Stomach (tissue), 9 donors: ENCODE measurements around the gene DBF4B. TPM values are rescaled to one million over a fixed set of nuclear protein-coding genes. Genes with fewer than 3 reads are reported as not detected.
A peak's percentile ranks its signal among the peaks of the same experiment; 100 is the strongest.
"Not testable (repeated sequence)": the region's sequence is repeated elsewhere in the genome, so short reads cannot be mapped to it uniquely, and the experiment has no call there.

Source experiments
- DNase-seq, 2 donors: peaks; one replicate each; pipeline versions ENCODE4 v3.0.0 to v3.0.0-alpha.2; 2013 to 2019
- H3K27ac ChIP-seq, 5 donors: fragments of 200-600 bp in 4 of 5; sonication (generic) in 4 of 5; one replicate each; pipeline ENCODE4 v1.5.1; 2013 to 2019; ENCODE audit warnings: mild to moderate bottlenecking in 1 of 5, moderate library complexity in 1 of 5
- H3K27me3 ChIP-seq, 3 donors: fragments of 200-600 bp; sonication (generic); one replicate each; pipeline ENCODE4 v1.5.1; 2017 to 2019; ENCODE audit warnings: mixed run types in 1 of 3
- H3K36me3 ChIP-seq, 4 donors: fragments of 200-600 bp; sonication (generic); 1 replicate in 3 of 4; 2 replicates in 1 of 4; pipeline ENCODE4 v1.5.1; 2016 to 2019
- H3K4me1 ChIP-seq, 4 donors: fragments of 200-600 bp; sonication (generic); one replicate each; pipeline ENCODE4 v1.5.1; 2016 to 2019
- H3K4me3 ChIP-seq, 4 donors: fragments of 200-600 bp; sonication (generic) in 3 of 4; one replicate each; pipeline ENCODE4 v1.5.1; 2016 to 2019; ENCODE audit warnings: mild to moderate bottlenecking in 1 of 4
- H3K9me3 ChIP-seq, 4 donors: fragments of 200-600 bp; sonication (generic); one replicate each; pipeline ENCODE4 v1.5.1; 2016 to 2019
- EP300 ChIP-seq: sonication (generic); formaldehyde crosslinking; IDR thresholded peaks from one replicate; pipeline ENCODE4 v1.6.1; 2017; ENCODE audit warnings: antibody characterized with exemption
- POLR2A ChIP-seq, 4 donors: fragments of 450-650 bp; IDR thresholded peaks; one replicate each; pipeline ENCODE4 v1.6.1; 2016; ENCODE audit warnings: antibody characterized with exemption in 4 of 4, control low read depth in 2 of 4, mild to moderate bottlenecking in 1 of 4, moderate library complexity in 1 of 4
- POLR2AphosphoS5 ChIP-seq, 3 donors: sonication (generic); formaldehyde crosslinking; IDR thresholded peaks; one replicate each; pipeline ENCODE4 v1.6.1; 2016; ENCODE audit warnings: antibody characterized with exemption in 3 of 3
- WGBS, 5 donors: extraction: QIAGEN DNeasy Blood & Tissue Kit in 3 of 5; methylation state at CpG; one replicate each; pipeline versions ENCODE4 v1.1.5 to v1.1.7; 2013 to 2018; 5-methylcytosine and 5-hydroxymethylcytosine counted together
- intact Hi-C: fragments of 100-400 bp; cut with DNase I; formaldehyde crosslinking; loops from one replicate; pipeline ENCODE4 v1.15.1; 2023; ENCODE audit warnings: low total_unique reads
- polyA plus RNA-seq, 3 donors: library from polyadenylated mRNA; stranded (reverse); fragments of 200-250 nt; gene quantifications; one replicate each; pipeline ENCODE4 v1.2.3, GENCODE V29; 2013
- total RNA-seq, 5 donors: library from RNA; depleted of rRNA; stranded (reverse); fragments of >200 nt; gene quantifications; one replicate each; pipeline versions ENCODE4 v1.1.0 to v1.2.3, GENCODE V29; 2014 to 2016
- TF ChIP-seq, protein P1 (sequence below), 7 experiments: fragments of 450-650 bp in 4 of 7; fragments of 200-600 bp in 3 of 7; sonication (generic) in 3 of 7; IDR thresholded peaks; one replicate each; pipeline ENCODE4 v1.5.1; 2016 to 2019; ENCODE audit warnings: antibody characterized with exemption in 7 of 7, control low read depth in 2 of 7, mild to moderate bottlenecking in 1 of 7
- donor health status: healthy with polysubstance abuse.
- donor health status: Bipolar disorder and iron deficiency.
- donor health status: healthy.

The DBF4B gene
- total and polyA plus RNA-seq, 8 donors: 0.76 to 5.0 (median 2.2) TPM; not detected in 1

DNA sequence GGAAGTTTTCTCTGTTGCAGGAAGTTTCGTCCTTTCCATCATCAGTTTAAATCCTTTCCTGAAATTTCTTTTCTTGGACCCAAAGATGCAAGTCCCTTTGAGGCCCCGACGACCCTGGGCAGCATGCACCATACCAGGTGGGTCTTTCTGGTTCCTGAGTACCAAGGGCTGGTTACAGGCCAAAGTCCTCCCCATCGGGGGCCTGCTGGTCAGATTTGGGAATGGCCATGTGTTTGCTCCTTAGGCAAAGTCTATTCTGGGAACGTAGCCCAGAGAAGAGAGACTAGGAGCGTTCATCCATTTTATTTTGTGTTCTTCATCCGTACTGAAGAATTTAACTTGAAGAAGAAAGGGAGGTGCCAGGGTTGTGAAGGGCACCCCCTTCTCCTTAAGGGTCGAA is 32.9 kb downstream of the DBF4B start:
- no peaks in the 10 kb centered on the region for H3K4me1 ChIP-seq
- 89 to 94% (median 93%) methylated on average over 8 of the region's 8 CpGs for WGBS, 5 donors

DNA sequence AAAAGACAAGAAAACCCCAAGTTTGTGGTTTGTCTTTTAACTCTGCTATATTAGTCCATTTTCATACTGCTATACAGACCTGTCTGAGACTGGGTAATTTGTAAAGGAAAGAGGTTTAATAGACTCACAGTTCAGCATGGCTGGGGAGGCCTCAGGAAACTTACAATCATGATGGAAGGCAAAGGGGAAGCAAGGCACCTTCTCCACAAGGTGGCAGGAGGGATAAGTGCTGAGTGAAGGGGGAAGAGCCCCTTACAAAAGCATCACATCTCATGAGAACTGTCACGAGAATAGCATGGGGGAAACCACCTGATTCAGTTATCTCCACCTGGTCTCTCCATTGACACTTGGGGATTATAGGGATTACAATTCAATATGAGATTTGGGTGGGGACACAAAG is 36.8 kb downstream of the DBF4B start:
- WGBS, 5 donors: 81 to 94% (median 85%) methylated on average over 1 of the region's 1 CpG
- Histone ChIP-seq H3K4me1 (peaks cover 0 to 6% (median 0%) of the 10 kb centered on the region in 4 donors), H3K4me3 (no peak overlapping the region), H3K9me3 (no peaks in the 10 kb centered on the region), H3K27me3 (no peaks in the 10 kb centered on the region), H3K36me3 (peaks cover 8 to 55% (median 38%) of the 10 kb centered on the region in 4 donors), H3K27ac (no peak overlapping the region)
- intact Hi-C loops: no loop called here
- DNase-seq: no peak
- TF ChIP-seq EP300 (no peak), POLR2AphosphoS5 (IDR thresholded peaks at IDR 0.05) (no peak), POLR2A (IDR thresholded peaks at IDR 0.05) (no peak)
- TF ChIP-seq, protein P1, sequence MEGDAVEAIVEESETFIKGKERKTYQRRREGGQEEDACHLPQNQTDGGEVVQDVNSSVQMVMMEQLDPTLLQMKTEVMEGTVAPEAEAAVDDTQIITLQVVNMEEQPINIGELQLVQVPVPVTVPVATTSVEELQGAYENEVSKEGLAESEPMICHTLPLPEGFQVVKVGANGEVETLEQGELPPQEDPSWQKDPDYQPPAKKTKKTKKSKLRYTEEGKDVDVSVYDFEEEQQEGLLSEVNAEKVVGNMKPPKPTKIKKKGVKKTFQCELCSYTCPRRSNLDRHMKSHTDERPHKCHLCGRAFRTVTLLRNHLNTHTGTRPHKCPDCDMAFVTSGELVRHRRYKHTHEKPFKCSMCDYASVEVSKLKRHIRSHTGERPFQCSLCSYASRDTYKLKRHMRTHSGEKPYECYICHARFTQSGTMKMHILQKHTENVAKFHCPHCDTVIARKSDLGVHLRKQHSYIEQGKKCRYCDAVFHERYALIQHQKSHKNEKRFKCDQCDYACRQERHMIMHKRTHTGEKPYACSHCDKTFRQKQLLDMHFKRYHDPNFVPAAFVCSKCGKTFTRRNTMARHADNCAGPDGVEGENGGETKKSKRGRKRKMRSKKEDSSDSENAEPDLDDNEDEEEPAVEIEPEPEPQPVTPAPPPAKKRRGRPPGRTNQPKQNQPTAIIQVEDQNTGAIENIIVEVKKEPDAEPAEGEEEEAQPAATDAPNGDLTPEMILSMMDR (IDR thresholded peaks at IDR 0.05): no peak

More for the DNA sequence above, 32.9 kb downstream of the DBF4B start:
- DNase-seq: no peak
- Histone ChIP-seq H3K9me3 (no peaks in the 10 kb centered on the region), H3K27ac (no peak overlapping the region), H3K4me3 (no peak overlapping the region), H3K27me3 (no peaks in the 10 kb centered on the region), H3K36me3 (peaks cover 0 to 41% (median 16%) of the 10 kb centered on the region in 4 donors)
- intact Hi-C loops: no loop called here
- TF ChIP-seq POLR2A (IDR thresholded peaks at IDR 0.05): no peak
- TF ChIP-seq EP300: no peak
- TF ChIP-seq POLR2AphosphoS5 (IDR thresholded peaks at IDR 0.05): no peak
- TF ChIP-seq, protein P1 (IDR thresholded peaks at IDR 0.05): no peak

DNA sequence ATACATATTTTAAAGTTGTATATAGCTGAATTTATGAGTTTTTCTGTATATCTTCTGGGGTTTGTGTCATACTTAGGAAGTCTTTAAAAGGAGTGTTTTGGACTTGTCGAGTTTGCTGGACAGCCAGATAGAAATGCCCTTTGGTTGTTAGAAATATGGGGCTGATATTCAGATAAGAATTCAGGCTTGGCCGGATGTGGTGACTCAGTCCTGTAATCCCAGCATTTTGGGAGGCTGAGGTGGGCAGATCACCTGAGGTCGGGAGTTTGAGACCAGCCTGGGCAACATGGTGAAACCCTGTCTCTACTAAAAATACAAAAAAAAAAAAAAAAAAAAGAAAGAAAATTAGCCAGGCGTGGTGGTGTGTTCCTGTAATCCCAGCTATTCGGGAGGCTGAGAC is 37.3 kb downstream of the DBF4B start:
- intact Hi-C loops, H3K4me3 ChIP-seq, H3K4me1 ChIP-seq, H3K27me3 ChIP-seq, H3K9me3 ChIP-seq, DNase-seq, H3K27ac ChIP-seq: not testable (repeated sequence)
- peaks cover 8 to 59% (median 40%) of the 10 kb centered on the region in 4 donors for H3K36me3 ChIP-seq
- 87 to 91% (median 90%) methylated on average over 5 of the region's 5 CpGs for WGBS, 5 donors

DNA sequence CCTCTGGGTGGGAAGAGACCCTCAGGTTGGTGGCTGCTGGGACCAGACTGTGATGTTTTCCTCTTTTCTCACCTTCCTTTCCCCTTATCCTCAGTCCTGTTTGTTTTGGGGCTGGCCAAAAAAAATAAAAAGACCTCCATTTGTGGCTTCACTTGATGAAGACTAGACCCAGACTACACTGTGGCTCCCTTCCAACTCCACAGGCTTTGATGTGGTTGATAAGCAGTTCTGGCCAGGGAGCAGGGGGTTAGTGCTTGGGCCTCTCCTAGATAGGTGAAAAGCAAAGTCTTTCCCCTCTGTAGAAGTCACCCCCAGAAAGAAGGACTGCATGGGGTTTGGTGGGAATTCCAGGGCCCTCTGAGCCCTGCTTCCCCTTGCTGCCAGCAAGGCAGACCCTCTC is 39.1 kb downstream of the DBF4B start:
- Histone ChIP-seq H3K9me3 (no peaks in the 10 kb centered on the region), H3K27me3 (no peaks in the 10 kb centered on the region), H3K36me3 (peaks cover 8 to 60% (median 36%) of the 10 kb centered on the region in 4 donors), H3K27ac (no peak overlapping the region), H3K4me1 (peaks cover 0 to 6% (median 0%) of the 10 kb centered on the region in 4 donors), H3K4me3 (no peak overlapping the region)
- TF ChIP-seq POLR2A (IDR thresholded peaks at IDR 0.05) (no peak), POLR2AphosphoS5 (IDR thresholded peaks at IDR 0.05) (no peak), EP300 (no peak)
- TF ChIP-seq, protein P1 (IDR thresholded peaks at IDR 0.05): no peak
- DNase-seq: peak in 1 of 2 donors; percentile 2
- intact Hi-C loops: no loop called here

DNA sequence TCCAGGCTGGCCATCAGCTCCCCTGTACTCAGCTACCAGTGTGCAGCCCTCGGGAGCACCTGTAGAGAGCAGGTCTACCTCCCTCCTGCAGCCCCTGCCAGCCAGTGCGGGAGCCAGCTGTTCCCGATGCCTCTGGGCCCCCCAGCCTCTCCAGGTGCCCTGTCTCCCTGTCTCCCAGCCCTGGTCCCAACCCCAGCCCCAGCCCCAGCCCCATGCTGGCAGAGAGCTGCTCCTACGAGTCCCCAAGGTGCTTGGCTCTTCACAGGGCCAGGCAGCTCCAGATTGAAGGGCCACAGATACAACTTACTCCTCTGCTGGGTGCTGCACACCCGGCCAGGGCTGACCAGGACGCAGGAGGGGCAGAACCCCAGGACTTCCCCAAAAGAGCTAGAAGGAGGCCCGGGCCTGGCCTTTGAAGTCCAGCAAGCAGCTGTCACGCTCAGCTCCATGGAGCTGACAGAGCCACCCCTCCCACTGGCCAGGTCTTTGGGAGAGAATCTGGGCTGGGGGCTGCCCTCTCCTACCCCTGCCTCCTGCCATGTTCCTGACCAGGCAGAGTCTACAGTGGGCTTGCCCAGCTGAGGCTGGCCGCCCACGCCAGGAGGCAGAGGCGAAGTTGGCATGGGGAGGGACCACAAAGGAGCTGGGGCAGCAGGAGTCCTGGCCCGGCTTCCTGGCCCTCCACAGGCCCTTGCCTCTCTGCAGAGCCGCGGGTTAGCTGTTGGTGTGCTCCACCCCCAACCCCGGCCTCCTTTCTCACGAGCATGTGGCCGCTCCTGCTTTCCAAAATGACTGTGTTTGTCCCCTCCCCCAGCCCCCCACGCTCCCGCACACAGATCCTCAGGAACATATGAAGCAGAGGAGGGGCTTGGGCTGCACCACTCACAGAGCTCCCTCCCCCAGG is 40.9 kb downstream of the DBF4B start:
- Histone ChIP-seq H3K4me3 (peak overlapping the region in 1 of 4 donors; percentile 6), H3K36me3 (peaks cover 8 to 56% (median 32%) of the 10 kb centered on the region in 4 donors), H3K9me3 (no peaks in the 10 kb centered on the region), H3K27me3 (no peaks in the 10 kb centered on the region), H3K4me1 (peaks cover 0 to 6% (median 0%) of the 10 kb centered on the region in 4 donors), H3K27ac (no peak overlapping the region)
- no peak for TF ChIP-seq POLR2A (IDR thresholded peaks at IDR 0.05)
- 76 to 91% (median 86%) methylated on average over 8 to 19 of the region's 19 CpGs for WGBS, 5 donors
- peak in 1 of 2 donors; percentile 82 for DNase-seq
- intact Hi-C loops: no loop called here
